GM10847 (cell line): ENCODE data around the gene CMIP.

Experiments
- POLR2A ChIP-seq: IDR thresholded peaks from 2 replicates; pipeline ENCODE4 v1.6.1; 2011; ENCODE audit not compliant: insufficient read length; ENCODE audit errors: extremely low read depth

The CMIP gene

GRCh38 chr16:81463296-81463890 is 18.8 kb downstream of the CMIP start:
- no peak for TF ChIP-seq POLR2A

- no peak for TF ChIP-seq POLR2A
These were observed 19.7 kb downstream of the CMIP start for GRCh38 chr16:81464279-81464678.

GRCh38 chr16:81465375-81465943 is 20.9 kb downstream of the CMIP start:
- TF ChIP-seq POLR2A: no peak

- TF ChIP-seq POLR2A: no peak
These were observed 21.9 kb downstream of the CMIP start for GRCh38 chr16:81466356-81466980.

GRCh38 chr16:81467072-81467471 is 22.5 kb downstream of the CMIP start:
- TF ChIP-seq POLR2A: no peak

- no peak for TF ChIP-seq POLR2A
These were observed 23.2 kb downstream of the CMIP start for GRCh38 chr16:81467815-81468214.

GRCh38 chr16:81468269-81468902 is 23.8 kb downstream of the CMIP start:
- TF ChIP-seq POLR2A: no peak

- no peak for TF ChIP-seq POLR2A
These were observed 24.6 kb downstream of the CMIP start for GRCh38 chr16:81469183-81469677.

GRCh38 chr16:81469710-81470535 is 25.3 kb downstream of the CMIP start:
- no peak for TF ChIP-seq POLR2A

- TF ChIP-seq POLR2A: no peak
These were observed 26.4 kb downstream of the CMIP start for GRCh38 chr16:81470796-81471636.

- no peak for TF ChIP-seq POLR2A
These were observed 27.3 kb downstream of the CMIP start for GRCh38 chr16:81471882-81472281.

GRCh38 chr16:81472391-81472790 is 27.8 kb downstream of the CMIP start:
- TF ChIP-seq POLR2A: no peak

GRCh38 chr16:81473066-81473488 is 28.5 kb downstream of the CMIP start:
- no peak for TF ChIP-seq POLR2A

- no peak for TF ChIP-seq POLR2A
These were observed 28.9 kb downstream of the CMIP start for GRCh38 chr16:81473558-81473957.
